Esophagus squamous epithelium (tissue), 4 donors: Measurements from ENCODE around the gene DOCK10.

ENCODE experiments used
- CTCF ChIP-seq, 6 experiments: fragments of 450-650 bp in 4 of 6; fragments of 200-600 bp in 2 of 6; sonication (generic) in 2 of 6; IDR thresholded peaks; one replicate each; pipeline ENCODE4 v1.5.1; 2016 to 2019; ENCODE audit warnings: antibody characterized with exemption in 6 of 6, mild to moderate bottlenecking in 4 of 6, moderate library complexity in 4 of 6
- POLR2A ChIP-seq, 4 donors: fragments of 450-650 bp; IDR thresholded peaks; one replicate each; pipeline ENCODE4 v1.6.1; 2017; ENCODE audit warnings: antibody characterized with exemption in 4 of 4, mild to moderate bottlenecking in 4 of 4, moderate library complexity in 3 of 4

DNA sequence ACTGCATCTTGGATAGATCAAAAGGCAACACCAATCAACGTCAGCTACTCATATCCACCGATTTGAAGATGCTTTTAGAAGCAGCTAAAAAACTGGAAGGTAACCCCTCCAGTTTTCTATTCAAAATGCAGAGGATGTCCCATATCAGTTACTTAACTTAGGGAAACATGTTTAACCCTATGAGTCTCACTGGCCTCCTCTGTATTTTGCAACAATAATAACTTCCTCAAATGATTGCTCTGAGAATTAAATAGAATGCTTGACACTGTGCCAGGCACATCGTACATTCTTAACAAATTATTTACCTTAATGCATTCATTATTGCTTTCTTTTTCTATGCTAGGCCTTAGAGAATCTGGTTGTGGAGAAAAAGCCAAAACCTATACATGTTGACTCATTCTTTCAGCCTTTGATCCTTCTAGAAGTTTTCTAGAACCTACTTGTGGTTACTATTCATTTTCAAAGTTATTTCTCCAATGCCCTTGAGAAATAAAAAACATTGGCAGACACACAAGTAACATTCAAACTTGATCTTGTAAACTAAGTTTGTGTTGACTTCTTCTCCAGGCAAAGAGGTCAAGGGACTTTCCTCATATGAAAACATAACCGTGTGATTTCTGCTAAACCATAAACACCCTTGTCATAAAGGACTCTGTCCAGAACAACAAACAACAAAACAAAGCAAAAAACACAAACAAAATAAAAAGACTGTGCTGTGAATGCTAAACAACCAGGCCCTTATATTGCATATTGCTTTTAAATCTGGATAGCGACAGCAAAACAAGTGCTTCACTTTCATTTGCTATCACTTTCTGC is 4.6 kb downstream of the DOCK10 start:
- TF ChIP-seq CTCF (IDR thresholded peaks at IDR 0.05) (no peak), POLR2A (IDR thresholded peaks at IDR 0.05) (no peak)
